Astrocyte (in vitro differentiated cells and primary cell): ENCODE measurements around the gene MSL1. TPM values are rescaled to one million over a fixed set of nuclear protein-coding genes. Genes with fewer than 3 reads are reported as not detected.
A peak's percentile ranks its signal among the peaks of the same experiment; 100 is the strongest.

Experiments
- DNase-seq: peaks from one replicate; pipeline ENCODE4 v3.0.0-alpha.2; 2010; ENCODE audit warnings: low read depth
- FAIRE-seq: peaks from 2 replicates; lab custom pipeline; 2011; peaks lifted over from hg19 to GRCh38; lab: Jason Lieb, UNC
- H2AFZ ChIP-seq: 2 replicates; pipeline ENCODE4 v1.6.0; 2012; ENCODE audit warnings: low read depth, low read length, inconsistent platforms
- H3K27ac ChIP-seq: 2 replicates; pipeline ENCODE4 v1.5.1; 2011; ENCODE audit warnings: low read depth, low read length, inconsistent platforms
- H3K27me3 ChIP-seq: 2 replicates; pipeline ENCODE4 v1.6.0; 2011; ENCODE audit warnings: low read length, inconsistent platforms; ENCODE audit not compliant: insufficient read depth
- H3K36me3 ChIP-seq: 2 replicates; pipeline ENCODE4 v1.5.1; 2011; ENCODE audit warnings: low read length, inconsistent platforms; ENCODE audit not compliant: insufficient read depth
- H3K4me1 ChIP-seq: 2 replicates; pipeline ENCODE4 v1.5.1; 2011; ENCODE audit warnings: low read length, inconsistent platforms; ENCODE audit not compliant: insufficient read depth
- H3K4me2 ChIP-seq: 2 replicates; pipeline ENCODE4 v1.6.0; 2012; ENCODE audit warnings: low read length, inconsistent platforms
- H3K4me3 ChIP-seq: 2 replicates; pipeline ENCODE4 v1.5.1; 2011; ENCODE audit warnings: low read depth, mild to moderate bottlenecking, low read length, inconsistent platforms; ENCODE audit not compliant: insufficient read depth
- H3K79me2 ChIP-seq: 2 replicates; pipeline ENCODE4 v1.6.0; 2012; ENCODE audit warnings: mild to moderate bottlenecking, low read length, inconsistent platforms; ENCODE audit not compliant: insufficient read depth
- H3K9ac ChIP-seq: 2 replicates; pipeline ENCODE4 v1.6.0; 2012; ENCODE audit warnings: mild to moderate bottlenecking, low read length, inconsistent platforms
- H3K9me3 ChIP-seq: 2 replicates; pipeline ENCODE4 v1.5.1; 2012; ENCODE audit warnings: low read depth, mild to moderate bottlenecking, low read length, inconsistent platforms; ENCODE audit not compliant: insufficient read depth
- H4K20me1 ChIP-seq: 2 replicates; pipeline ENCODE4 v1.6.0; 2012; ENCODE audit warnings: low read length, inconsistent platforms; ENCODE audit not compliant: insufficient read depth
- H3K27ac Mint-ChIP-seq: one replicate; pipeline ENCODE4 v1.8.0; 2021; ENCODE audit warnings: mild to moderate bottlenecking, mixed read lengths; ENCODE audit not compliant: unreplicated experiment
- H3K27me3 Mint-ChIP-seq: one replicate; pipeline ENCODE4 v1.8.0; 2021; ENCODE audit warnings: low read depth, mixed read lengths; ENCODE audit not compliant: unreplicated experiment
- H3K36me3 Mint-ChIP-seq: one replicate; pipeline ENCODE4 v1.8.0; 2021; ENCODE audit warnings: low read depth, mixed read lengths; ENCODE audit not compliant: unreplicated experiment
- H3K4me1 Mint-ChIP-seq: one replicate; pipeline ENCODE4 v1.8.0; 2021; ENCODE audit warnings: low read depth, mixed read lengths; ENCODE audit not compliant: unreplicated experiment
- H3K4me3 Mint-ChIP-seq: one replicate; pipeline ENCODE4 v1.8.0; 2021; ENCODE audit warnings: mild to moderate bottlenecking, moderate library complexity, mixed read lengths; ENCODE audit not compliant: unreplicated experiment
- H3K9me3 Mint-ChIP-seq: one replicate; pipeline ENCODE4 v1.8.0; 2021; ENCODE audit warnings: mild to moderate bottlenecking, mixed read lengths; ENCODE audit not compliant: unreplicated experiment
- EZH2 ChIP-seq: IDR thresholded peaks from 2 replicates; pipeline ENCODE4 v1.6.1; 2012; ENCODE audit warnings: mild to moderate bottlenecking, low read length, inconsistent platforms; ENCODE audit not compliant: insufficient read depth
- total RNA-seq: library from RNA; stranded (reverse); gene quantifications from 2 replicates; pipeline ENCODE4 v1.2.1, GENCODE V29; 2021
- TF ChIP-seq, protein P1 (sequence below): IDR thresholded peaks from 2 replicates; pipeline ENCODE4 v1.5.1; 2011; ENCODE audit warnings: low read depth, mild to moderate bottlenecking, inconsistent platforms, low read length, moderate library complexity; ENCODE audit not compliant: insufficient read depth

MSL1 gene
- total RNA-seq, 1 donor from 2014 or later, result 81.9 TPM

DNA sequence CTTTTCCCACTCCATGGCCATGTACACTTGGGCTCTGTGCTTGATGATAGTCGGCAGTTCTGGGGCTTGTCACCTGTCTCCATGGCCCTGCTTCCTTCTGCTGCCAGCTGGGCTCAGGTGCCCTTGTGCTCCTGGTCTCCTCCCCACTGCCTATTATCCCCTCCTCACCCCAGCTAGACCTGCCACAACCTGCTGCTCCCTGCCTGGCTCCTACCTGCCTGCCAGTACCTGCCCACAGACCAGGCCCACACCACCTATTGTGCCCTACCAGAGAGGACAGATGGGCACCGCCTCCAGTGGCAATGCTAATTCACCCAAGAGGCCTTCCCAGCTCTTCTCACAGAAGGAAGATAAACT is 55.0 kb downstream of the MSL1 start:
- Mint-ChIP-seq H3K4me1 (peaks cover 19% of the 10 kb centered on the region), H3K4me3 (peak overlapping the region; percentile 64), H3K27me3 (no peaks in the 10 kb centered on the region), H3K27ac (no peak overlapping the region), H3K9me3 (no peaks in the 10 kb centered on the region), H3K36me3 (peaks cover 14% of the 10 kb centered on the region)
- H3K9me3 ChIP-seq, result no peaks in the 10 kb centered on the region
- peaks cover 30% of the 10 kb centered on the region for H4K20me1 ChIP-seq
- H3K9ac ChIP-seq, result peak overlapping the region; percentile 29
- H3K27ac ChIP-seq, result no peak overlapping the region
- H3K79me2 ChIP-seq, result peaks cover 3% of the 10 kb centered on the region
- no peak overlapping the region for H2AFZ ChIP-seq
- peak overlapping the region; percentile 87 for H3K4me2 ChIP-seq
- no peak for FAIRE-seq
- peaks cover 19% of the 10 kb centered on the region for H3K4me1 ChIP-seq
- H3K36me3 ChIP-seq, result peaks cover 11% of the 10 kb centered on the region
- no peak for DNase-seq
- no peaks in the 10 kb centered on the region for H3K27me3 ChIP-seq
- TF ChIP-seq, protein P1, sequence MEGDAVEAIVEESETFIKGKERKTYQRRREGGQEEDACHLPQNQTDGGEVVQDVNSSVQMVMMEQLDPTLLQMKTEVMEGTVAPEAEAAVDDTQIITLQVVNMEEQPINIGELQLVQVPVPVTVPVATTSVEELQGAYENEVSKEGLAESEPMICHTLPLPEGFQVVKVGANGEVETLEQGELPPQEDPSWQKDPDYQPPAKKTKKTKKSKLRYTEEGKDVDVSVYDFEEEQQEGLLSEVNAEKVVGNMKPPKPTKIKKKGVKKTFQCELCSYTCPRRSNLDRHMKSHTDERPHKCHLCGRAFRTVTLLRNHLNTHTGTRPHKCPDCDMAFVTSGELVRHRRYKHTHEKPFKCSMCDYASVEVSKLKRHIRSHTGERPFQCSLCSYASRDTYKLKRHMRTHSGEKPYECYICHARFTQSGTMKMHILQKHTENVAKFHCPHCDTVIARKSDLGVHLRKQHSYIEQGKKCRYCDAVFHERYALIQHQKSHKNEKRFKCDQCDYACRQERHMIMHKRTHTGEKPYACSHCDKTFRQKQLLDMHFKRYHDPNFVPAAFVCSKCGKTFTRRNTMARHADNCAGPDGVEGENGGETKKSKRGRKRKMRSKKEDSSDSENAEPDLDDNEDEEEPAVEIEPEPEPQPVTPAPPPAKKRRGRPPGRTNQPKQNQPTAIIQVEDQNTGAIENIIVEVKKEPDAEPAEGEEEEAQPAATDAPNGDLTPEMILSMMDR, result no peak
- TF ChIP-seq EZH2, result no peak
- peak overlapping the region; percentile 13 for H3K4me3 ChIP-seq

DNA sequence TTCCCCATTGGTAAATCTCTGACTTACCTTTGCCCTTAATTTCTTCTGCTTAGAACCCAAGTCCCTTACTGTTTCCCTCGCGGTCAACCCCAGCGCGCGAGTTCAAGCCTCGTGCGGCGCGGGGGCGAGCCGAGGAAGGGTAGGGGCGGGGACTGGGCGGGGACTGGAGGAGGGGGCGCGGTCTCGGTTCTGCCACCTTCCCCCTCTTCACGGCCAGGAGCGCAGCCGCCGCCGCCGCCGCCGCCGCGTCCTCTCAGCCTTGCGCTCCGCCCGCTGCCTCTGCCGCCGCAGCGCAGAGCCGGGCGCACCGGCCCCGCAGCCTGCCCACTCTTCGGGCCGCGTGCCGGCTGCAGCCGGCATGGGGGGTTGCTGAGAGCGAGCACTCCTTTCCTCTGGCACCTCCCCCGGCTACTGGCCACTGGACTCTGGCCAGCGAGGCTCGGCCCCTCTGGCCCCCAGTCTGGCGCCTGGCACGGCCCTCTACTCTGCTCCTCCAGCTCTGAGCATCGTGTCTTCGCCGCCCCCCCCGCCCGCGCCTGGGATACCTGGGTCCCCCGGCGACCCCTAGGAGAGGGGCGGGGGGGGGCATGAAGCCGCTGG is 55.6 kb downstream of the MSL1 start, which contains the start of gene RAPGEFL1:
Gene RAPGEFL1, plus strand, starts transcription at position 196 of the 600 bp plus-strand sequence. Its CDS starts 392 bp downstream, at position 588.
- no peaks in the 10 kb centered on the region for H3K27me3 Mint-ChIP-seq
- no peak within 1 kb of the TSS for H2AFZ ChIP-seq
- peaks cover 8% of the 10 kb centered on the region for H3K36me3 Mint-ChIP-seq
- H4K20me1 ChIP-seq, result peaks cover 25% of the 10 kb centered on the region
- H3K9ac ChIP-seq, result peak within 1 kb of the TSS; percentile 46
- peak within 1 kb of the TSS; percentile 64 for H3K4me3 Mint-ChIP-seq
- peaks cover 19% of the 10 kb centered on the region for H3K4me1 ChIP-seq
- H3K4me3 ChIP-seq, result peak within 1 kb of the TSS; percentile 54
- peak; percentile 30 for DNase-seq
- TF ChIP-seq, protein P1, result no peak
- TF ChIP-seq EZH2, result no peak
- H3K9me3 Mint-ChIP-seq, result no peaks in the 10 kb centered on the region
- H3K27me3 ChIP-seq, result no peaks in the 10 kb centered on the region
- no peak within 1 kb of the TSS for H3K27ac Mint-ChIP-seq
- peaks cover 4% of the 10 kb centered on the region for H3K36me3 ChIP-seq
- no peak within 1 kb of the TSS for H3K27ac ChIP-seq
- FAIRE-seq, result no peak
- peak within 1 kb of the TSS; percentile 87 for H3K4me2 ChIP-seq
- peaks cover 3% of the 10 kb centered on the region for H3K79me2 ChIP-seq
- H3K9me3 ChIP-seq, result no peaks in the 10 kb centered on the region
- peaks cover 16% of the 10 kb centered on the region for H3K4me1 Mint-ChIP-seq

DNA sequence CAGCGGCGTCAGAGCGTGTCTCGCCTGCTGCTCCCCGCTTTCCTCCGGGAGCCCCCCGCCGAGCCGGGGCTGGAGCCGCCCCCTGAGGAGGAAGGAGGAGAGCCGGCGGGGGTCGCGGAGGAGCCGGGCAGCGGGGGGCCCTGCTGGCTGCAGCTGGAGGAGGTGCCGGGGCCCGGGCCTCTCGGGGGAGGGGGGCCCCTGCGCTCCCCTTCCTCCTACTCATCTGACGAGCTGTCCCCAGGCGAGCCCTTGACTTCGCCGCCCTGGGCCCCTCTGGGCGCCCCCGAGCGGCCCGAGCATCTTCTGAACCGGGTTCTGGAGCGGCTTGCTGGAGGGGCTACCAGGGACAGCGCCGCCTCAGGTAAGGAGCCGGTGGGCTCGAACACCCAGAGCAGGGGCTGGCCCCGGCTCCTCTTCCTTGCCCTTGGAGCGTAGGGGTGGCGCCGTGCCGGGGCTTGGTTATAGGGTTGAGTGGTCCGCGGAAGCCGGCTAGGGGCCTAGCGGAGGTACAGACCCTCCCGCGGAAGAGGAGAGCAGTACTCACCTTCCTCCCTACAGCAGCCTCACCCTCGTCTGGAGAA is 56.3 kb downstream of the MSL1 start:
- DNase-seq (no peak), FAIRE-seq (no peak)
- H3K9ac ChIP-seq, result no peak overlapping the region

More for the DNA sequence above, 56.3 kb downstream of the MSL1 start:
- no peaks in the 10 kb centered on the region for H3K27me3 Mint-ChIP-seq
- peaks cover 6% of the 10 kb centered on the region for H3K36me3 Mint-ChIP-seq
- H3K9me3 Mint-ChIP-seq, result no peaks in the 10 kb centered on the region
- Histone ChIP-seq H3K4me2 (peak overlapping the region; percentile 87), H3K4me1 (peaks cover 19% of the 10 kb centered on the region), H2AFZ (no peak overlapping the region), H3K79me2 (peaks cover 3% of the 10 kb centered on the region), H3K4me3 (no peak overlapping the region), H3K27me3 (no peaks in the 10 kb centered on the region), H4K20me1 (peaks cover 21% of the 10 kb centered on the region), H3K36me3 (peaks cover 1% of the 10 kb centered on the region), H3K9me3 (no peaks in the 10 kb centered on the region), H3K27ac (no peak overlapping the region)
- H3K27ac Mint-ChIP-seq, result no peak overlapping the region
- peak overlapping the region; percentile 57 for H3K4me3 Mint-ChIP-seq
- TF ChIP-seq, protein P1, result no peak
- TF ChIP-seq EZH2, result no peak
- peaks cover 16% of the 10 kb centered on the region for H3K4me1 Mint-ChIP-seq
